Neural cell (in vitro differentiated cells): ENCODE data around the gene SPCS3. TPM values are rescaled to one million over a fixed set of nuclear protein-coding genes. Genes with fewer than 3 reads are reported as not detected.

ENCODE experiments used
- H2AFZ ChIP-seq: fragments of 200-600, 300-800 bp; sonication (generic), shearing (Covaris generic); 2 replicates; pipeline ENCODE4 v1.6.0; 2014; ENCODE audit warnings: low read depth, mild to moderate bottlenecking, antibody characterized with exemption, low read length, moderate library complexity
- H3F3A ChIP-seq: fragments of 200-600 bp; shearing (Covaris generic); 2 replicates; pipeline ENCODE4 v1.6.1; 2016; ENCODE audit warnings: mild to moderate bottlenecking, moderate library complexity, mixed read lengths, antibody characterized with exemption, low read length; ENCODE audit not compliant: insufficient read depth, poor library complexity, severe bottlenecking
- H3K27ac ChIP-seq: fragments of 200-600, 300-800 bp; sonication (generic), shearing (Covaris generic); 2 replicates; pipeline ENCODE4 v1.5.1; 2014; ENCODE audit warnings: mild to moderate bottlenecking, low read length, moderate library complexity
- H3K27me3 ChIP-seq: fragments of 300-800, 200-600 bp; sonication (generic), shearing (Covaris generic); 2 replicates; pipeline ENCODE4 v1.6.0; 2014; ENCODE audit warnings: mild to moderate bottlenecking, low read depth, low read length, moderate library complexity; ENCODE audit not compliant: insufficient read depth
- H3K36me3 ChIP-seq: fragments of 300-800, 200-600 bp; sonication (generic), shearing (Covaris generic); 2 replicates; pipeline ENCODE4 v1.5.1; 2014; ENCODE audit warnings: mild to moderate bottlenecking, antibody characterized with exemption, low read length, moderate library complexity; ENCODE audit not compliant: insufficient read depth
- H3K4me2 ChIP-seq: fragments of 300-800, 200-600 bp; sonication (generic), shearing (Covaris generic); 2 replicates; pipeline ENCODE4 v1.6.0; 2014; ENCODE audit warnings: mild to moderate bottlenecking, low read length
- H3K4me3 ChIP-seq: fragments of 300-800, 200-600 bp; sonication (generic), shearing (Covaris generic); 2 replicates; pipeline ENCODE4 v1.5.1; 2014; ENCODE audit warnings: mild to moderate bottlenecking, low read length, moderate library complexity
- H3K79me2 ChIP-seq: fragments of 200-600 bp; shearing (Covaris generic); replicated peaks from 2 replicates; pipeline ENCODE4 v1.6.0; 2014; ENCODE audit warnings: mild to moderate bottlenecking, low read length, moderate library complexity; ENCODE audit not compliant: insufficient read depth
- H3K9ac ChIP-seq: fragments of 300-800, 200-600 bp; sonication (generic), shearing (Covaris generic); 2 replicates; pipeline ENCODE4 v1.6.1; 2016; ENCODE audit warnings: mild to moderate bottlenecking, low read length, mixed read lengths
- H3K9me2 ChIP-seq: fragments of 200-600 bp; shearing (Covaris generic); 2 replicates; pipeline ENCODE4 v1.6.1; 2016; ENCODE audit warnings: mild to moderate bottlenecking, low read length, mixed read lengths; ENCODE audit not compliant: insufficient read depth
- H3K9me3 ChIP-seq: fragments of 200-600, 300-800 bp; sonication (generic), shearing (Covaris generic); 2 replicates; pipeline ENCODE4 v1.6.1; 2016; ENCODE audit warnings: mild to moderate bottlenecking, mixed run types, low read length, moderate library complexity, mixed read lengths
- H4K20me1 ChIP-seq: fragments of 200-600 bp; shearing (Covaris generic); 2 replicates; pipeline ENCODE4 v1.6.1; 2016; ENCODE audit warnings: mild to moderate bottlenecking, mixed run types; ENCODE audit not compliant: insufficient read depth
- EP300 ChIP-seq: fragments of 450-650 bp; conservative IDR thresholded peaks from 2 replicates; pipeline ENCODE4 v1.6.1; 2014; ENCODE audit warnings: antibody characterized with exemption, mild to moderate bottlenecking, moderate library complexity; ENCODE audit not compliant: poor library complexity, severe bottlenecking
- EZH2 ChIP-seq: fragments of 200-600, 300-800 bp; shearing (Covaris generic), sonication (generic); IDR thresholded peaks from 2 replicates; pipeline ENCODE4 v1.6.1; 2014; ENCODE audit warnings: antibody characterized with exemption, low read length, borderline replicate concordance, mild to moderate bottlenecking; ENCODE audit not compliant: insufficient read depth, poor library complexity, severe bottlenecking
- MXI1 ChIP-seq: fragments of 450-650 bp; conservative IDR thresholded peaks from 2 replicates; pipeline ENCODE4 v1.6.1; 2014; ENCODE audit warnings: antibody characterized with exemption, mild to moderate bottlenecking; ENCODE audit not compliant: poor library complexity, severe bottlenecking
- POLR2AphosphoS5 ChIP-seq: IDR thresholded peaks from 2 replicates; pipeline ENCODE4 v1.6.1; 2012
- RAD21 ChIP-seq: fragments of 450-650 bp; conservative IDR thresholded peaks from 2 replicates; pipeline ENCODE4 v1.6.1; 2014; ENCODE audit warnings: antibody characterized with exemption, mild to moderate bottlenecking, moderate library complexity
- SMC3 ChIP-seq: fragments of 450-650 bp; conservative IDR thresholded peaks from 2 replicates; pipeline ENCODE4 v1.6.1; 2014; ENCODE audit warnings: antibody characterized with exemption, mild to moderate bottlenecking, moderate library complexity; ENCODE audit not compliant: poor library complexity
- TAF1 ChIP-seq: IDR thresholded peaks from 2 replicates; pipeline ENCODE4 v1.6.1; 2012; ENCODE audit warnings: low read depth
- polyA plus RNA-seq: library from polyadenylated mRNA; depleted of rRNA; stranded (reverse); fragments of >200 nt; gene quantifications from 2 replicates; pipeline ENCODE4 v1.2.3, GENCODE V29; 2014
- TF ChIP-seq, protein P1 (sequence below): fragments of 450-650 bp; IDR thresholded peaks from 2 replicates; pipeline ENCODE4 v1.5.1; 2014; ENCODE audit warnings: antibody characterized with exemption, mild to moderate bottlenecking, moderate library complexity; ENCODE audit not compliant: poor library complexity, severe bottlenecking
- TF ChIP-seq, protein P2 (sequence below): IDR thresholded peaks from 2 replicates; pipeline ENCODE4 v1.6.1; 2012; ENCODE audit warnings: borderline replicate concordance

The SPCS3 gene
- polyA plus RNA-seq, 1 donor from 2014 or later: 104 TPM

DNA sequence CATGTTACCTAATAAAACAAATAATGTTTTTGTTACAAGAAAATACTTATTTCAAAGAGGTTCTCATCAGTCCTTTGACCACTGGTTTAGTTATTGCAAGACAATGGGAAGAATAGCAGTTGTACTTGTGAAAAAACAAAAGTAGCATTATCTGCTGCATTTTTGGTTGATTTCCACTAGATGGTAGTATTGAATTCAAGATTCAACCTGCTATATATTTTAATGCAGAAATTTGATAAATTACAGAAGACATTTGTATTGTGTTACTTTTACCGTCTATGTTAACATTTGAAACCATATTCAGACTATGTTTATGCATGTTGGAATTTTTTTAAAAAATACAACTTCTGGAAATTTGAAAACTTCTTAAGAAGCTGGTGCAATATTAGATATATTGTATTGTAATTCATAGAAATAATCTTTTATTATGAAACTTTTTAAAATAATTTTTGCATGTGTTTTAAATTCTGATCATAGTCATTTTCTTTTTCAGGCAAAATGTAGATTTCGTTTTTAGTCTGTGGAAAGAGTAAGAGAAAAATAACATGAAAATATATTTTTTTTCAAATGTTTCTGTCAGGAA lies 56.4 kb downstream of the SPCS3 start:
- Histone ChIP-seq H3K9me3 (no peaks in the 10 kb centered on the region), H3K9ac (no peak overlapping the region), H3K79me2 (no peaks in the 10 kb centered on the region), H4K20me1 (no peaks in the 10 kb centered on the region), H3K4me2 (no peak overlapping the region), H3K36me3 (no peaks in the 10 kb centered on the region), H3F3A (no peaks in the 10 kb centered on the region), H3K4me3 (no peak overlapping the region), H3K27me3 (no peaks in the 10 kb centered on the region), H3K27ac (no peak overlapping the region), H3K9me2 (no peaks in the 10 kb centered on the region), H2AFZ (no peak overlapping the region)
- TF ChIP-seq, protein P1, sequence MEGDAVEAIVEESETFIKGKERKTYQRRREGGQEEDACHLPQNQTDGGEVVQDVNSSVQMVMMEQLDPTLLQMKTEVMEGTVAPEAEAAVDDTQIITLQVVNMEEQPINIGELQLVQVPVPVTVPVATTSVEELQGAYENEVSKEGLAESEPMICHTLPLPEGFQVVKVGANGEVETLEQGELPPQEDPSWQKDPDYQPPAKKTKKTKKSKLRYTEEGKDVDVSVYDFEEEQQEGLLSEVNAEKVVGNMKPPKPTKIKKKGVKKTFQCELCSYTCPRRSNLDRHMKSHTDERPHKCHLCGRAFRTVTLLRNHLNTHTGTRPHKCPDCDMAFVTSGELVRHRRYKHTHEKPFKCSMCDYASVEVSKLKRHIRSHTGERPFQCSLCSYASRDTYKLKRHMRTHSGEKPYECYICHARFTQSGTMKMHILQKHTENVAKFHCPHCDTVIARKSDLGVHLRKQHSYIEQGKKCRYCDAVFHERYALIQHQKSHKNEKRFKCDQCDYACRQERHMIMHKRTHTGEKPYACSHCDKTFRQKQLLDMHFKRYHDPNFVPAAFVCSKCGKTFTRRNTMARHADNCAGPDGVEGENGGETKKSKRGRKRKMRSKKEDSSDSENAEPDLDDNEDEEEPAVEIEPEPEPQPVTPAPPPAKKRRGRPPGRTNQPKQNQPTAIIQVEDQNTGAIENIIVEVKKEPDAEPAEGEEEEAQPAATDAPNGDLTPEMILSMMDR: peak; percentile 79
- TF ChIP-seq RAD21: peak; percentile 85
- peak; percentile 74 for TF ChIP-seq SMC3
- no peak for TF ChIP-seq EZH2

DNA sequence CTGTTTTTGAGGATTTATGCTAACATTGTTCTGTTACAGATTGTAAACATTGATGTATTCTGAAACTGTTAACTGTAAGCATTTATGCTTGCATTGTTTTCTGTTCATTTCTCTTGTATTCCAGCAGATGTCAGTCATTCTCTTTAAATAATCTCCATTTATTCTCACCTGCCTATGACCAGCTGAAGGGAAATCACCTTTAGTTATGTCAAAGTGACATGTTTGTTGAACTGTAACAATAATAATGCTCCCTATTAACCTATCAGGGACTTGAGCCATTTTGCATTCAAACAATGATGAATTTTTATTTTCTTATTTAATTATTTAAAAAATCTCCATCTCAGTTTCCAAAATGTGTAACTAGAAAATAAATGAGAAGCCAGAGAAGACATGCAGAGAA lies 58.0 kb downstream of the SPCS3 start:
- Histone ChIP-seq H3K27ac (no peak overlapping the region), H3K4me2 (no peak overlapping the region), H3K4me3 (no peak overlapping the region), H3F3A (no peaks in the 10 kb centered on the region), H3K9me3 (no peaks in the 10 kb centered on the region), H4K20me1 (no peaks in the 10 kb centered on the region), H2AFZ (no peak overlapping the region), H3K9me2 (no peaks in the 10 kb centered on the region), H3K9ac (no peak overlapping the region), H3K27me3 (no peaks in the 10 kb centered on the region), H3K79me2 (no peaks in the 10 kb centered on the region), H3K36me3 (no peaks in the 10 kb centered on the region)
- TF ChIP-seq TAF1 (no peak), EP300 (peak; percentile 11), EZH2 (no peak), SMC3 (peak; percentile 90), MXI1 (no peak), RAD21 (peak; percentile 93), POLR2AphosphoS5 (no peak)
- TF ChIP-seq, protein P1: peak; percentile 88
- TF ChIP-seq, protein P2, sequence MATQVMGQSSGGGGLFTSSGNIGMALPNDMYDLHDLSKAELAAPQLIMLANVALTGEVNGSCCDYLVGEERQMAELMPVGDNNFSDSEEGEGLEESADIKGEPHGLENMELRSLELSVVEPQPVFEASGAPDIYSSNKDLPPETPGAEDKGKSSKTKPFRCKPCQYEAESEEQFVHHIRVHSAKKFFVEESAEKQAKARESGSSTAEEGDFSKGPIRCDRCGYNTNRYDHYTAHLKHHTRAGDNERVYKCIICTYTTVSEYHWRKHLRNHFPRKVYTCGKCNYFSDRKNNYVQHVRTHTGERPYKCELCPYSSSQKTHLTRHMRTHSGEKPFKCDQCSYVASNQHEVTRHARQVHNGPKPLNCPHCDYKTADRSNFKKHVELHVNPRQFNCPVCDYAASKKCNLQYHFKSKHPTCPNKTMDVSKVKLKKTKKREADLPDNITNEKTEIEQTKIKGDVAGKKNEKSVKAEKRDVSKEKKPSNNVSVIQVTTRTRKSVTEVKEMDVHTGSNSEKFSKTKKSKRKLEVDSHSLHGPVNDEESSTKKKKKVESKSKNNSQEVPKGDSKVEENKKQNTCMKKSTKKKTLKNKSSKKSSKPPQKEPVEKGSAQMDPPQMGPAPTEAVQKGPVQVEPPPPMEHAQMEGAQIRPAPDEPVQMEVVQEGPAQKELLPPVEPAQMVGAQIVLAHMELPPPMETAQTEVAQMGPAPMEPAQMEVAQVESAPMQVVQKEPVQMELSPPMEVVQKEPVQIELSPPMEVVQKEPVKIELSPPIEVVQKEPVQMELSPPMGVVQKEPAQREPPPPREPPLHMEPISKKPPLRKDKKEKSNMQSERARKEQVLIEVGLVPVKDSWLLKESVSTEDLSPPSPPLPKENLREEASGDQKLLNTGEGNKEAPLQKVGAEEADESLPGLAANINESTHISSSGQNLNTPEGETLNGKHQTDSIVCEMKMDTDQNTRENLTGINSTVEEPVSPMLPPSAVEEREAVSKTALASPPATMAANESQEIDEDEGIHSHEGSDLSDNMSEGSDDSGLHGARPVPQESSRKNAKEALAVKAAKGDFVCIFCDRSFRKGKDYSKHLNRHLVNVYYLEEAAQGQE: no peak
